Trophoblast cell (in vitro differentiated cells and primary cell): ENCODE results near the gene CA7.

Experiments
- DNase-seq, 2 donors: peaks; one replicate each; pipeline ENCODE4 v3.0.0-alpha.2; 2016
- H2AFZ ChIP-seq: 2 replicates; pipeline ENCODE4 v1.6.1; 2013; ENCODE audit warnings: low read length, moderate library complexity, mild to moderate bottlenecking; ENCODE audit not compliant: insufficient read depth, poor library complexity
- H2AK5ac ChIP-seq: 2 replicates; pipeline ENCODE4 v1.6.1; 2013; ENCODE audit warnings: mild to moderate bottlenecking, low read length
- H2BK120ac ChIP-seq: 2 replicates; pipeline ENCODE4 v1.6.1; 2013; ENCODE audit warnings: low read length, mild to moderate bottlenecking, moderate library complexity; ENCODE audit not compliant: insufficient read depth, poor library complexity
- H2BK12ac ChIP-seq: 2 replicates; pipeline ENCODE4 v1.6.1; 2013; ENCODE audit warnings: mild to moderate bottlenecking, low read length, moderate library complexity
- H2BK5ac ChIP-seq: 2 replicates; pipeline ENCODE4 v1.6.1; 2013; ENCODE audit warnings: low read length, low read depth, moderate library complexity, mild to moderate bottlenecking; ENCODE audit not compliant: poor library complexity
- H3K14ac ChIP-seq: 2 replicates; pipeline ENCODE4 v1.6.1; 2013; ENCODE audit warnings: mild to moderate bottlenecking, low read length
- H3K18ac ChIP-seq: 2 replicates; pipeline ENCODE4 v1.6.1; 2013; ENCODE audit warnings: mild to moderate bottlenecking, low read length
- H3K23ac ChIP-seq: 2 replicates; pipeline ENCODE4 v1.6.1; 2013; ENCODE audit warnings: low read length
- H3K27ac ChIP-seq: 2 replicates; pipeline ENCODE4 v1.5.1; 2013; ENCODE audit warnings: low read depth, mild to moderate bottlenecking, inconsistent platforms, low read length, moderate library complexity
- H3K27me3 ChIP-seq: 2 replicates; pipeline ENCODE4 v1.6.1; 2013; ENCODE audit warnings: inconsistent platforms, mild to moderate bottlenecking, low read length, moderate library complexity; ENCODE audit not compliant: insufficient read depth
- H3K36me3 ChIP-seq, 2 experiments: 1 replicate in 1 of 2; 2 replicates in 1 of 2; pipeline ENCODE4 v1.6.1; 2013; ENCODE audit warnings: low read length in 2 of 2, mild to moderate bottlenecking in 2 of 2, moderate library complexity in 1 of 2; ENCODE audit not compliant: insufficient read depth in 2 of 2, control insufficient read depth in 1 of 2
- H3K4ac ChIP-seq: 2 replicates; pipeline ENCODE4 v1.6.1; 2013; ENCODE audit warnings: low read depth, mild to moderate bottlenecking, low read length, moderate library complexity
- H3K4me1 ChIP-seq, 2 experiments: 1 replicate in 1 of 2; 2 replicates in 1 of 2; pipeline ENCODE4 v1.6.1; 2013; ENCODE audit warnings: low read length in 2 of 2, mild to moderate bottlenecking in 2 of 2, moderate library complexity in 1 of 2; ENCODE audit not compliant: insufficient read depth in 2 of 2, control insufficient read depth in 1 of 2
- H3K4me2 ChIP-seq: 2 replicates; pipeline ENCODE4 v1.6.1; 2013; ENCODE audit warnings: inconsistent platforms, mild to moderate bottlenecking, low read length, moderate library complexity
- H3K4me3 ChIP-seq: 2 replicates; pipeline ENCODE4 v1.5.1; 2013; ENCODE audit warnings: mild to moderate bottlenecking, low read depth, low read length, inconsistent platforms
- H3K79me1 ChIP-seq: one replicate; pipeline ENCODE4 v1.6.1; 2013; ENCODE audit warnings: low read length
- H3K79me2 ChIP-seq: 2 replicates; pipeline ENCODE4 v1.6.1; 2013; ENCODE audit warnings: low read length, mild to moderate bottlenecking; ENCODE audit not compliant: control insufficient read depth, insufficient read depth, poor library complexity
- H3K9ac ChIP-seq: 2 replicates; pipeline ENCODE4 v1.6.1; 2013; ENCODE audit warnings: mild to moderate bottlenecking, low read length
- H3K9me3 ChIP-seq: 2 replicates; pipeline ENCODE4 v1.6.1; 2013; ENCODE audit warnings: low read depth, mild to moderate bottlenecking, control low read depth, inconsistent platforms, low read length; ENCODE audit not compliant: insufficient read depth
- H4K12ac ChIP-seq: 2 replicates; pipeline ENCODE4 v1.6.1; 2013; ENCODE audit warnings: low read depth, mild to moderate bottlenecking, low read length, moderate library complexity
- H4K8ac ChIP-seq: 2 replicates; pipeline ENCODE4 v1.6.1; 2013; ENCODE audit warnings: low read depth, mild to moderate bottlenecking, low read length, moderate library complexity
- H4K91ac ChIP-seq: one replicate; pipeline ENCODE4 v1.6.1; 2013; ENCODE audit warnings: low read depth, mild to moderate bottlenecking, low read length, moderate library complexity
- WGBS: extraction: QIAGEN DNeasy Blood & Tissue Kit; methylation state at CpG from one replicate; pipeline ENCODE4 v1.1.7; 2013; ENCODE audit warnings: missing lambda C conversion rate; ENCODE audit not compliant: insufficient read length, insufficient coverage; ENCODE audit errors: extremely low coverage; 5-methylcytosine and 5-hydroxymethylcytosine counted together

Gene CA7

GRCh38 chr16:66898933-66899309 lies 54.7 kb downstream of the CA7 start:
- H4K91ac ChIP-seq, result no peak overlapping the region
- no peak overlapping the region for H3K4me3 ChIP-seq
- no peak for DNase-seq
- H3K4ac ChIP-seq, result no peak overlapping the region
- H3K9ac ChIP-seq, result no peak overlapping the region
- no peaks in the 10 kb centered on the region for H3K79me2 ChIP-seq
- H2BK12ac ChIP-seq, result no peak overlapping the region
- H3K4me2 ChIP-seq, result no peak overlapping the region
- no peak overlapping the region for H2BK5ac ChIP-seq
- no CpG with 5 or more reads among the region's 2 CpGs for WGBS
- no peak overlapping the region for H3K14ac ChIP-seq
- H4K12ac ChIP-seq, result no peak overlapping the region
- no peak overlapping the region for H2AFZ ChIP-seq
- H3K79me1 ChIP-seq, result no peaks in the 10 kb centered on the region
- H2BK120ac ChIP-seq, result no peak overlapping the region
- peaks cover 5 to 8% of the 10 kb centered on the region in 2 experiments for H3K4me1 ChIP-seq
- H3K9me3 ChIP-seq, result peaks cover 2% of the 10 kb centered on the region
- no peak overlapping the region for H2AK5ac ChIP-seq
- no peaks in the 10 kb centered on the region for H3K27me3 ChIP-seq
- H3K27ac ChIP-seq, result no peak overlapping the region
- H4K8ac ChIP-seq, result no peak overlapping the region
- no peak overlapping the region for H3K18ac ChIP-seq
- no peak overlapping the region for H3K23ac ChIP-seq
- no peaks in the 10 kb centered on the region for H3K36me3 ChIP-seq

GRCh38 chr16:66899310-66899944 lies 55.2 kb downstream of the CA7 start:
- WGBS, result no CpG with 5 or more reads among the region's 6 CpGs

GRCh38 chr16:66899945-66900710 lies 55.9 kb downstream of the CA7 start:
- Histone ChIP-seq H3K4me3 (no peak overlapping the region), H2BK12ac (no peak overlapping the region), H3K9me3 (no peaks in the 10 kb centered on the region), H3K9ac (no peak overlapping the region), H4K91ac (no peak overlapping the region), H2AFZ (no peak overlapping the region), H2AK5ac (no peak overlapping the region), H2BK120ac (no peak overlapping the region), H3K23ac (no peak overlapping the region), H3K79me1 (no peaks in the 10 kb centered on the region), H4K12ac (no peak overlapping the region), H3K27me3 (no peaks in the 10 kb centered on the region), H3K4me1 (peaks cover 5 to 8% of the 10 kb centered on the region in 2 experiments), H3K4me2 (no peak overlapping the region), H3K4ac (no peak overlapping the region), H4K8ac (no peak overlapping the region), H3K27ac (no peak overlapping the region), H2BK5ac (no peak overlapping the region), H3K14ac (no peak overlapping the region), H3K36me3 (no peaks in the 10 kb centered on the region), H3K18ac (no peak overlapping the region), H3K79me2 (no peaks in the 10 kb centered on the region)
- no CpG with 5 or more reads among the region's 9 CpGs for WGBS
- no peak for DNase-seq

More at GRCh38 chr16:66899310-66899944, 55.2 kb downstream of the CA7 start:
- Histone ChIP-seq H2AFZ (no peak overlapping the region), H3K4me2 (no peak overlapping the region), H3K9me3 (no peaks in the 10 kb centered on the region), H3K36me3 (no peaks in the 10 kb centered on the region), H3K4me3 (no peak overlapping the region), H4K91ac (no peak overlapping the region), H3K79me1 (no peaks in the 10 kb centered on the region), H3K18ac (no peak overlapping the region), H3K27me3 (no peaks in the 10 kb centered on the region), H3K14ac (no peak overlapping the region), H4K8ac (no peak overlapping the region), H3K4me1 (peaks cover 5 to 8% of the 10 kb centered on the region in 2 experiments), H3K23ac (no peak overlapping the region), H2BK120ac (no peak overlapping the region), H3K79me2 (no peaks in the 10 kb centered on the region), H2BK12ac (no peak overlapping the region), H3K27ac (no peak overlapping the region), H3K4ac (no peak overlapping the region), H2AK5ac (no peak overlapping the region), H4K12ac (no peak overlapping the region), H3K9ac (no peak overlapping the region), H2BK5ac (no peak overlapping the region)
- no peak for DNase-seq

GRCh38 chr16:66900721-66901441 lies 56.7 kb downstream of the CA7 start:
- Histone ChIP-seq H3K27me3 (no peaks in the 10 kb centered on the region), H3K4me3 (no peak overlapping the region), H3K18ac (no peak overlapping the region), H2BK120ac (no peak overlapping the region), H2AK5ac (no peak overlapping the region), H4K12ac (no peak overlapping the region), H3K23ac (no peak overlapping the region), H3K4me1 (peaks cover 5 to 8% of the 10 kb centered on the region in 2 experiments), H2BK12ac (no peak overlapping the region), H2BK5ac (no peak overlapping the region), H3K79me2 (no peaks in the 10 kb centered on the region), H4K8ac (no peak overlapping the region), H3K36me3 (no peaks in the 10 kb centered on the region), H4K91ac (no peak overlapping the region), H3K4ac (no peak overlapping the region), H3K79me1 (no peaks in the 10 kb centered on the region), H3K9ac (no peak overlapping the region), H3K4me2 (no peak overlapping the region), H3K27ac (no peak overlapping the region), H2AFZ (no peak overlapping the region), H3K14ac (no peak overlapping the region), H3K9me3 (no peaks in the 10 kb centered on the region)
- DNase-seq, result no peak
- no CpG with 5 or more reads among the region's 7 CpGs for WGBS
